GM13976 (cell line): ENCODE data around the gene NAT16.

Source experiments
- DNase-seq: peaks from one replicate; pipeline ENCODE4 v3.0.0; 2012; ENCODE audit warnings: low spot score
- in situ Hi-C: fragments of 300-500 bp; cut with MboI; formaldehyde crosslinking; loops from one replicate; pipeline ENCODE4 v1.12.0; 2022; ENCODE audit warnings: low sequenced_read_pairs, mixed read lengths, inconsistent platforms; ENCODE audit not compliant: unreplicated experiment
- TF ChIP-seq, protein P1 (sequence below): IDR thresholded peaks from 2 replicates; pipeline ENCODE4 v1.5.1; 2012; ENCODE audit warnings: borderline replicate concordance, mild to moderate bottlenecking; ENCODE audit not compliant: insufficient read depth; ENCODE audit errors: extremely low read depth, missing control alignments, control extremely low read depth

The NAT16 gene

DNA sequence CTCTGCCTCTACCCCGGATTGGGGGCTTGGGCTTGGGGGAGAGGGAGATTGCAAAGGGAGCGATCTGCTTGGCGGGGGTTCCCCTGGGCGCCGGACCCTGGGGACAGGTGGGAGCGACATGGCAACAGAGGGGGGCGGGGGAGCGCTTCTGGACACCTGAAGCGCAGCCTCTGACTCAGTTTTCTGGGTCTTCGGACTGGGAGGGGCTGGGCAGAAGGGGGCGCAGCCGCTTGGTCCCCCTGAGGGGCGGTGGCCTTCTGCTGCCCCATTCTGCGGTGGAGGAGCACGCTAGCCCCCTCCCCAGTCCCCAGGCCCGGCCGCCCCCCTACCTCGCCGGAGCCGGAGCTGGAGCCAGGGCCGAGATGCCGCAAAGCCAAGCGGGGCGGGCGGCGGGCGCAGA, 380 bp downstream of the NAT16 start:
- no peak for DNase-seq
- in situ Hi-C loops, result no loop called here
- TF ChIP-seq, protein P1, sequence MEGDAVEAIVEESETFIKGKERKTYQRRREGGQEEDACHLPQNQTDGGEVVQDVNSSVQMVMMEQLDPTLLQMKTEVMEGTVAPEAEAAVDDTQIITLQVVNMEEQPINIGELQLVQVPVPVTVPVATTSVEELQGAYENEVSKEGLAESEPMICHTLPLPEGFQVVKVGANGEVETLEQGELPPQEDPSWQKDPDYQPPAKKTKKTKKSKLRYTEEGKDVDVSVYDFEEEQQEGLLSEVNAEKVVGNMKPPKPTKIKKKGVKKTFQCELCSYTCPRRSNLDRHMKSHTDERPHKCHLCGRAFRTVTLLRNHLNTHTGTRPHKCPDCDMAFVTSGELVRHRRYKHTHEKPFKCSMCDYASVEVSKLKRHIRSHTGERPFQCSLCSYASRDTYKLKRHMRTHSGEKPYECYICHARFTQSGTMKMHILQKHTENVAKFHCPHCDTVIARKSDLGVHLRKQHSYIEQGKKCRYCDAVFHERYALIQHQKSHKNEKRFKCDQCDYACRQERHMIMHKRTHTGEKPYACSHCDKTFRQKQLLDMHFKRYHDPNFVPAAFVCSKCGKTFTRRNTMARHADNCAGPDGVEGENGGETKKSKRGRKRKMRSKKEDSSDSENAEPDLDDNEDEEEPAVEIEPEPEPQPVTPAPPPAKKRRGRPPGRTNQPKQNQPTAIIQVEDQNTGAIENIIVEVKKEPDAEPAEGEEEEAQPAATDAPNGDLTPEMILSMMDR, result no peak

DNA sequence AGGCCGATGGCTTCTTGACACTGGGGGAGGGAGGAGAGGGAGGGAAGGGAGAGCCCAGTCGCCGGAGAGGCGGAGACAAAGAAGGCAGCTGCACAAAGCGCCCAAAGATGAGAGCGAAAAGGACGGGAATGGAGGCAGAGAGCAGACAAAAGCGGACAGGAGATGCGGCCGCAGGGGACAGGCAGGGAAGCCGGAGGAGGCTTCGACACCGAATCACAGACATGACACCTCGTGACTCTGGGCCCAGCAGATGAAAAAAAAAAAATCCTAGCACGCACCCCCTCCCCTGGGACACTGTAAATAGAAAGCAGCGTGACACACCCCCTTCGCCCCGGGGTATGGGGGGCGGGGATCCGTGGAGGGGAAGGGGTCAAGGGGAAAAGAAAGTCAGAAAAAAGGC, 976 bp downstream of the NAT16 start:
- no peak for DNase-seq
- in situ Hi-C loops, result no loop called here
- TF ChIP-seq, protein P1, result no peak

DNA sequence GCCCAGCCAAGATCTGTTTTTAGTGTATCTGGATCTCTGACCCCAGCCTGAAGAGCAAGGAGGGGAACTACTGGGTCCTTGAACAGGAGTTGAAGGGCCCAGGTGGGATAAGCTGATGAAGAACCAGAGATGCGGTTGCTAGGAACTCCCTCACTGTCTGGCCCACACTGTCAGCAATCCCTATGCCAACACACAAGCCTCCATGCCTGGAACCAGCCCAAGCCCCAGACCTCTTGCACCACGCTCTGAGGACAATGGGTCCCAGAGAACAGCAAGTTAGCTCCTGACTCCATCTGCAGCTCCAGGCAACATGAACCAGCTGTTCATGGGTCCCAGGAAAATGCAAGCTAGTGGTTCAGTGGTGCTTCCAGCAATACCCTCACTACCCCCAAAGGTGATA, 2.4 kb downstream of the NAT16 start:
- in situ Hi-C loops, result no loop called here
- TF ChIP-seq, protein P1, result no peak
- DNase-seq, result no peak

DNA sequence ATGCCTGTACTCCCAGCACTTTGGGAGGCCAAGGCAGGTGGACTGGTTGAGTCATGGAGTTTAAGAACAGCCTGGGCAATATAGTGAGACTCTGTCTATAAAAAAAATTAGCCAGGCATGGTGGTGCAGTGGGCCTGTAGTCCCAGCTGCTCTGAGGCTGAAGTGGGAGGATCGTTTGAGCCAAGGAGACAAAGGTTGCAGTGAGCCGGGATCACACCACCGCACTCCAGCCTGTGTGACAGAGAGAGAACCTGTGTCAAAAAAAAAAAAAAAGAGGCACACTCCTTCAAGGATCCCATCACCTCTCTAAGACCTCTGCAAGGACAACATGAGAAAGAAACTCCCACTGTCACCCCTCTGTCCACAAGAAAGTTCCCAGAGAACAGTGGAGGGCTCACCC, 4.4 kb downstream of the NAT16 start:
- in situ Hi-C loops, result no loop called here
- TF ChIP-seq, protein P1, result no peak
- no peak for DNase-seq

DNA sequence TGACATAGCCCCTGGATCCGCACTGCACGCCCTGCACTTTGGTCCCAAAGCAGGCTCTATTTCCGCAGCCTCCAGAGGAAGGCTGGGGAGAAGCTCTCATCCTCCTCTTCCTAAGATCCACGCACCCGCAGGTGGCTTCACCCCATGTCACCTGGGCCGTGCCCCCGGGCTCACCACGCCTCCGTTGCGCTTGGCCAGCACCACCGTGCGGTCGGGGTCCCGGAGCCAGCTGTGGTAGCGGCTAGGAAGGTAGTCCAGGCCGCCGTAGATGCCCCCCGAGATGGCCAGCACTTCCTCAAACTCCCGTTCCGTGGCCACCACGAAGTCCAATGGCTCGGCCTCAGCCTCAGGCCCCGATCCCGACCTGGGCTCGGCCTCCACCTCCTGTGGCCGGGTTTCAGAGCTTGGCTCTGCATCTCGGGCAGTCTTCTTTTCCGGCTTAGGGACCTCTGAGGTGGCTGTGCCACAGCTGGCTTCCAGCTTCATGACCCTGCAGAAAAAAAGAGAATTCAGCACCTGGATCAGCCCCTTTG, 5.7 kb downstream of the NAT16 start:
- TF ChIP-seq, protein P1, result no peak
- DNase-seq, result no peak
- in situ Hi-C loops, result no loop called here

DNA sequence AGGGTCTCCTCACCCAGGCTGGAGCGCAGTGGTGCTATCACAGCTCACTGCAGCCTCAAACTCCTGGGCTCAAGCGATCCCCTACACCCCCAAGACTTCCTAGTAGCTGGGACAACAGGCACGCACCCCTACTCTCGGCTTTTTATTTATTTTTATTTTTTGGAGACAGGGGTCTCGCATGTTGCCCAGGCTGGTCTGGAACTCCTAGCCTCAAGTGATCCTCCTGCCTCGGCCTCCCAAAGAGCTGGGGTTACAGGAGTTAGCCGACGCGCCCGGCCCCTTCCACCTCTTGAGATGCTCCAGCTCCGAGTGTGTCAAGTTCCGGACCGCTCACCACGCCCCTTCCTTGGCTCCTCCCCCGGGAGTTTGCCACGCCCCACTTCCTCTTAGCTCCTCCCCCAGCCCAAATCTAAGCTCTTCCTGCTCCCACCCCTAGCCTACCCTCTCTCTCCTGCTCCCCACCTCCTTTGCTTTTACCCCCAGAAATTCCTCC, 6.3 kb downstream of the NAT16 start:
- TF ChIP-seq, protein P1, result no peak
- peak; percentile 87 for DNase-seq
- in situ Hi-C loops, result no loop called here
